ENCODE results near the gene IQCN. TPM values are rescaled to one million over a fixed set of nuclear protein-coding genes. Genes with fewer than 3 reads are reported as not detected.

Gene IQCN
- total RNA-seq, 1 experiment from 2014 or later = 0.74 TPM

DNA sequence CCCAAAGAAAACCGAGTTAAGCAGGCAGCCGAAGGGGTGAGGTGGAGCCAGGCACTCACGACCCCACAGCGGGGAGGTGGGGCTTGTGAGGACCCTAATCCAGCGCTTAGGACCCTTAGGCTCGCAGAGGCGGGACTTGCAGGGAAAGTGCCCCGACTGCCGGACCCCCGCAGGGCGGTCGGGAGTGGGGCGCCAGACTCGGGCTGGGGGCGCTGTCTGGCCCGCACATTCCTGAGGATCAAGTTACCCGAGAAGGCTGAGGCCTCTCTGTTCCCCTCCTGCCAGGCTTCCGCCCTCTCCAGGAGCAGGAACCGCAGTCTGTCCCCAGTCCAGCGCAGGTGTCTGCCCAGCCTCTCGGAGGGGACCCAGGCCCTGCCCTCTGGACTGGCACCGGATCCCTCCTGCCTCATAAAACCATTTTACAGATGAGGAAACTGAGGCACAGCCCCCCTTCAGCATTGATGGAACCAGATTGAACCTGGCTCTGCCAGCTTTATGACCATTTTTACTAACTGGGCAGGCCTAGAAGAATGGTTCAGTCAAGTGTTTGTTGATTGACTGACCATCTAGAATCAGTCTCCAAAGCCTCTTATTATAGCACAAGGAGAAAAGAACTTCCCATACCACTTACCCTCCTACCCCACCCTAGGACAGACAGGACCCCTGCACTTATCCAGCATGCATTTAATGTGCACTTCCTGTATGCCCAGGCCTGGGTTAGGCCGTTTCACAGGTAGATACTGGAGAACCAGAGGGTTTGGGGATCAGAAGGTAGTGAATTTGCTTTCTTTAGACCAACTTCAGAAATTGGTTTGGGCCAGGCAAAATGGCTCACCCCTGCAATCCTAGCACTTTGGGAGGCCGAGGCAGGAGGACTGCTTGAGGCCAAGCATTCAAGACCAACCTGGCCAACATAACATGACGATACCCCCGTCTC lies 13.9 kb upstream of the IQCN start:
- peak; percentile 43 for DNase-seq (ENCODE audit: low read depth)

- no peak for DNase-seq (ENCODE audit: low read depth)
Measured at GRCh38 chr19:18286973-18287635, 12.9 kb upstream of the IQCN start.

DNA sequence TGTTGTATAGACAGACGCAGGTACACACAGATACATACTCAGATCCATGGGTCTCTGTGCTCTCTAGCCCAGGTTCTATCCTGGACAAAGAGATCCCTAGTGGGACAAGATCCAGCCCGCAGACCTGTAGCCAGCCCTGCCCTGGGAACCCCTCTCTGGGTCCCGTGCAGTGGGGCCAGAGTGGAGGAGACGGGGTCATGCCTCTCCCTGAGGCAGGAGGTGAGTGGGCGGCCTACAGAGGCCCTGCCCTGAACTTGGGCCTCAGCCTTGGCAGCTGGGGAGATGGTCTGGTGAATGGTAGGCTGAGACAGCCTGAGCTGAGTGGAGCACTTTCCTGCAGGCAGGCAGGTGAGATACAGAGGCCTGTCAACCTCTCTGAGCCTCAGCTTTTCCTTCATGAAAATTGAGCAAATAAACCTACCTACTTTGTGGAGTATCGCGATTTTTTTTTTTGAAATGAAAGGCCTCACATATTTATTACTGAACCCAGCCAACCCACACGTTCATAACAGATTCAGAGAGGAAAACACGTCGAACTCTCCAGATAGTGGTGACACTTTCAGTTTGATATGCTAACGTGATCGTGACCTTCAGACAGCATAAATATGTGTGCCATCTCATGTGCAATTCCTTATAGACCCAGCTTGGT lies 10.6 kb upstream of the IQCN start:
- no peak for DNase-seq (ENCODE audit: low read depth)

- DNase-seq (ENCODE audit: low read depth) = no peak
Measured at GRCh38 chr19:18283338-18283737, 9.1 kb upstream of the IQCN start.

DNA sequence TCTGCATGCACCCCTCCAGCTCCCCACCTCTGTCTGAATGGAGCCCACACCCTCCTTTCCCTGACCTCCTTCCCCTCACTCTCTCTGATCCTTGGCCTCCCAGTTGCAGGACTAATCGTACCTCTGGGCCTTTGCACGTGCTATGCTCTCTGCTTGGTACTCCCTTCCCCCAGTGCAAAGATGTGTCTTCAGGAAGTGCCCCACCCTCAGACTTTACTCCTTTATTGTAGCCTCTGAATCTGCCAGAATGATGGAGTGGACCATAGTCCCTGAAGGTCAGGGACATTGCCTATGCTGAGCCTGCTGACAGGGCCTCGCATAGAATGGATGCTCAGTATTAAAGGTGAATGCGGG lies 8.5 kb upstream of the IQCN start:
- DNase-seq (ENCODE audit: low read depth) = no peak

GRCh38 chr19:18282021-18282787 lies 8.0 kb upstream of the IQCN start:
- no peak for DNase-seq (ENCODE audit: low read depth)

- DNase-seq (ENCODE audit: low read depth) = peak; percentile 99
Measured at GRCh38 chr19:18281082-18282020, 7.1 kb upstream of the IQCN start, which contains the start of gene JUND. Gene JUND, minus strand, starts transcription at chr19:18281622. Its CDS starts 138 bp downstream, at chr19:18281484.

GRCh38 chr19:18280247-18281081 lies 6.2 kb upstream of the IQCN start:
- DNase-seq (ENCODE audit: low read depth) = peak; percentile 87

- peak; percentile 97 for DNase-seq (ENCODE audit: low read depth)
Measured at GRCh38 chr19:18279516-18280246, 5.4 kb upstream of the IQCN start.

GRCh38 chr19:18279266-18279515 lies 4.9 kb upstream of the IQCN start:
- DNase-seq (ENCODE audit: low read depth) = no peak

- DNase-seq (ENCODE audit: low read depth) = no peak
Measured at GRCh38 chr19:18278521-18279265, 4.4 kb upstream of the IQCN start.

DNA sequence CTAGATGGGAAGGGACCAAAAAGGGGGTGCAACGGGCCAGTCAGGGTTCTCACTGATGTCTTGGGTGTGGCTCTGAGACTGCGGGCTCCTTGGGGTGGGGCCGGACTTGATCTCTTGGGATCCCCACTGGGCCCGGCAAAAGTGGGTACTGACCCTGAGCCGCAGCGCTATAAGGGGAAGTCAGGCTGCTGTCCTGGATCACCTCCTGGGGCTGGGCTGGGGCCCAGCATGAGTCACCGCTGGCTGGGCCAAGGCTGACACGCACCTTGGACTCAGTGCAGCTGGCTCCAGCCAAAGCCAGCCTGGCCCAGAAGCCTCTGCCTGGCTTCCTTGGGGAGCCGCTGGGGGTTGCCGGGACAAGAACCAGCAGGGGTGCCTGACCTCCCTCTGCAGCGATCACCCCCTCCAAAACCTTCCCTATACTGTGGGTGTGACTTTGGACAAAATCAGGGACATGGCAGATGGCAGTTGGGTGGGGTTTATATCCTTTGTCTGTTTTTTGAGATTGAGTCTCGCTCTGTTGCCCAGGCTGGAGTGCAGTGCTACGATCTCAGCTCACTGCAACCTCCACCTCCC lies 617 bp upstream of the IQCN start:
- DNase-seq (ENCODE audit: low read depth) = peak; percentile 95

DNA sequence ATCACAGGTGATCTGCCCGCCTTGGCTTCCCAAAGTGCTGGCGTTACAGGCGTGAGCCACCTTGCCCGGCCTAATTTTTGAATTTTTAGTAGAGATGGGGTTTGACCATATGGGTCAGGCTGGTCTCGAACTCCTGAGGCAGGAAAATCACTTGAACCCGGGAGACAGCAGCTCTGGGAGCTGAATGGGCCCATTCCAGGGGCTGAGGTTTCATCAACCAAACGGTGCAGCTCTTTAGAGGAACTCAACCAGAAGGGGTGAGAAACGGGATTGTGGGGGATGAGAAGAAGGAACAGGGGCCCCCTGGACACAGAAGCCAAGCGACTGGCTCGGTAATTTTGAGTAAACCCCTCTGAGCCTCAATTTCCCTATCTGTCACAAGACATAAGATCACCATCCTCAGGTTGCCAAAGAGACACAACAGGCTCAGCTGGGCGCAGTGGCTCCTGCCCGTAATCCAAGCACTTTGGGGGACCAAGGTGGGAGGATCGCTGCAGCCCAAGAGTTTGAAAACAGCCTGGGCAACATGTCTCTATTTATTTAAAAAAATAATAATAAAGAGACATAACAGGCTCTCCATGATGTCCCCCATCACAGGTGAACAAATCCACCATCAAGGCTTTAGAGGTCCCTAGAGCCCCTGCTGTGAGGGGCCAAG lies 562 bp downstream of the IQCN start:
- DNase-seq (ENCODE audit: low read depth) = no peak

DNA sequence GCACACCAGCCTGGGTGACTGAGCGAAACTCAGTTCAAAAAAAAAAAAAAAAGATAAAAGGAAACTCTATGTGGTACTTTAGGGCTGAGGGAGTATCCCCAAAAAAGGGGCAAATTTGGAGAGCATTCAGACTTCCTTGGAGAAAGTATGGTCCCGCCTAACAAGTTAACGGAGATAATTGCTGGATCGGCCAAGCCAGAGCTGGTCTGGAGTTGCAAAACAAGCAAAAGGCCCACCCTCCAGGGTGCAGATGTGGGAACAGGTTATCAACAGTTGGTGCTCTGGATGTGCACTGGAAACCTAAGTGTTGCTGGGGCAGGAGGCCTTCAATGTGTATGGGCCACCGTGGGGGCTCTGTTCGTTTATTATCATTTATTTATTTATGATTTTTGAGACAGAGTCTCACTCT lies 2.8 kb downstream of the IQCN start:
- DNase-seq (ENCODE audit: low read depth) = no peak

DNA sequence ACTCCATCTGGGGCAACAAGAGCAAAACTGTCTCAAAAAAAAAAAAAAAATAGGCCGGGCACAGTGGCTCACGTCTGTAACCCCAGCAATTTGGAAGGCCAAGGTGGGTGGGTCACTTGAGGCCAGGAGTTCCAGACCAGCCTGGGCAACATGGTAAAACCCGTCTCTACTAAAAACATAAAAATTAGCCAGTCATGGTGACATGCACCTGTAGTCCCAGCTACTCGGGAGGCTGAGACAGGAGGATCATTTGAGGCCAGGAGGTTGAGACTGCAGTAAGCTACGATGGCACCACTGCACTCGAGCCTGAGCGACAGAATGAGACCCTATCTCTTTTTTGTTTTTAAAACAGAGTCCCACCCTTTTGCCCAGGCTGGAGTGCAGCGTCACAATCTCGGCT lies 3.9 kb downstream of the IQCN start:
- DNase-seq (ENCODE audit: low read depth) = no peak

DNA sequence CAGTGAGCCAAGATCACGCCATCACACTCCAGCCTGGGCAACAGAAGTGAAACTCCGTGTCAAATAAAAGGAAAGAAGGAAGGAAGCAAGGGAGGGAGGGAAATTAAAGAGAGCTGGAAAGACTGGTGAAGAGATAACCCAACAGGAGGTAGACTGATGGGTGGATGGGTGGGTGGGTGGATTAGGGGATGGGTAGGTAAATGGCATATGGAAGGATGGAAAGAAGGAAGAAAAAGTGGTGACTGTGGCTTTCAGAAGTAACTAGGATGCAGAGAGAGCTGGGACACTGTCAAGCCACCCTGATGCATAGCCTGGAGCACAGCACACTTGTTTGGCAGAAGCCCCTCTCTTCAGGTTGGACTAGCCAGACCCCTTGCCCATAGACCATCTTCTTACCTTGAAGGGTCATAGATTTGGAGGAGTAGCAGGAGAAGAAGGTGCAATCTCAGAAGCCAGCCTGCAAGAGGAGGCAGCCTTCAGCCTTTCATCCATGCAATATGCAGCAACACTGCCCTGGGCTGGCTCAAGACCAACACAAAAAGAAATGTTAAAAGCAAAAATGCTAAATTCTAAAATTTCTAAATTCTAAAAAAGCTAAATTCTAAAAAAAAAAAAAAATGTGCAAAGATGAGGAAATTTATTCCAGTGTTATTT lies 5.1 kb downstream of the IQCN start:
- no peak for DNase-seq (ENCODE audit: low read depth)

Data from Daoy (cell line).